K562 (cell line): Measurements from ENCODE around the gene KLHL25. TPM values are rescaled to one million over a fixed set of nuclear protein-coding genes. Genes with fewer than 3 reads are reported as not detected.

ENCODE experiments used
- ATAC-seq: fragments of 200-7000 bp; cut with Tn5 transposase; 3 replicates; pipeline ENCODE4 v1.9.1; 2020; ENCODE audit warnings: moderate library complexity
- BruUV-seq: library from RNA; stranded (reverse); fragments of 400-500 nt; replicated peaks from 2 replicates; lab custom pipeline; 2021; lab: Mats Ljungman, UMichigan
- CTCF ChIA-PET: fragments of 300-600 bp; formaldehyde crosslinking; extraction: SDS; loops from one replicate; lab custom pipeline; 2021; ENCODE audit warnings: low intra/inter-chr PET ratio; lab: Yijun Ruan, JAX
- POLR2A ChIA-PET: fragments of 300-600, 350-650 bp; sonication (Branson Sonifier 250); formaldehyde crosslinking; extraction: SDS; loops from one replicate; lab custom pipeline; 2021; ENCODE audit warnings: antibody characterized with exemption, inconsistent platforms; lab: Yijun Ruan, JAX
- DNase-seq, 4 experiments: peaks; one replicate each; pipeline versions ENCODE4 v3.0.0 to v3.0.0-alpha.2; 2011 to 2018; ENCODE audit warnings: low spot score in 3 of 4, mixed read lengths in 3 of 4; ENCODE audit errors: extremely low read depth in 1 of 4
- FAIRE-seq: peaks from 2 replicates; lab custom pipeline; 2011; peaks lifted over from hg19 to GRCh38; lab: Jason Lieb, UNC
- H2AFZ ChIP-seq: 2 replicates; pipeline ENCODE4 v1.6.0; 2011; ENCODE audit warnings: low read depth, low read length, control low read depth, inconsistent platforms
- H3K27ac ChIP-seq: fragments of 200-600 bp; 3 replicates; pipeline ENCODE4 v1.8.0; 2011; ENCODE audit warnings: low read depth, mild to moderate bottlenecking, control low read depth, inconsistent platforms, low read length, moderate library complexity, mixed read lengths; ENCODE audit errors: extremely low read depth
- H3K27me3 ChIP-seq, 2 experiments: fragments of 300-600 bp in 1 of 2; 2 replicates in 1 of 2; 3 replicates in 1 of 2; pipeline versions ENCODE4 v1.6.0 to v1.8.0; 2011; ENCODE audit warnings: inconsistent platforms in 2 of 2, low read length in 2 of 2, mild to moderate bottlenecking in 1 of 2, mixed read lengths in 1 of 2, moderate library complexity in 1 of 2; ENCODE audit not compliant: control insufficient read depth in 2 of 2, insufficient read depth in 2 of 2
- H3K36me3 ChIP-seq: fragments of 300-600 bp; 3 replicates; pipeline ENCODE4 v1.8.0; 2011; ENCODE audit warnings: mild to moderate bottlenecking, low read length, inconsistent platforms; ENCODE audit not compliant: control insufficient read depth, insufficient read depth
- H3K4me1 ChIP-seq, 2 experiments: fragments of 200-600 bp in 1 of 2; replicated peaks in 1 of 2; 2 replicates in 1 of 2; 3 replicates in 1 of 2; pipeline versions ENCODE4 v1.5.1 to v1.8.0; 2011; ENCODE audit warnings: inconsistent platforms in 2 of 2, low read length in 2 of 2, mild to moderate bottlenecking in 1 of 2, mixed read lengths in 1 of 2, moderate library complexity in 1 of 2; ENCODE audit not compliant: control insufficient read depth in 2 of 2, insufficient read depth in 2 of 2
- H3K4me2 ChIP-seq: 2 replicates; pipeline ENCODE4 v1.6.1; 2011; ENCODE audit warnings: low read length, control low read depth, inconsistent platforms, mixed read lengths; ENCODE audit not compliant: insufficient read depth
- H3K4me3 ChIP-seq: fragments of 200-600 bp; sonication (generic), shearing (Covaris generic); 2 replicates; pipeline ENCODE4 v1.5.1; 2016; ENCODE audit warnings: control low read depth, inconsistent platforms
- H3K79me2 ChIP-seq: fragments of 200-600 bp; 3 replicates; pipeline ENCODE4 v1.8.0; 2011; ENCODE audit warnings: low read length, inconsistent platforms; ENCODE audit not compliant: control insufficient read depth, insufficient read depth
- H3K9ac ChIP-seq, 2 experiments: 2 replicates each; pipeline versions ENCODE4 v1.6.0 to v1.6.1; 2011; ENCODE audit warnings: low read depth in 2 of 2, low read length in 2 of 2, control low read depth in 1 of 2, inconsistent platforms in 1 of 2, mild to moderate bottlenecking in 1 of 2, mixed read lengths in 1 of 2; ENCODE audit not compliant: insufficient read depth in 1 of 2
- H3K9me1 ChIP-seq: one replicate; pipeline ENCODE4 v1.6.0; 2011; ENCODE audit warnings: inconsistent platforms, mild to moderate bottlenecking, low read length, moderate library complexity; ENCODE audit not compliant: control insufficient read depth, insufficient read depth
- H3K9me3 ChIP-seq: replicated peaks from 2 replicates; pipeline ENCODE4 v1.5.1; 2011; ENCODE audit warnings: low read depth, low read length, inconsistent platforms; ENCODE audit not compliant: control insufficient read depth, insufficient read depth
- H4K20me1 ChIP-seq: replicated peaks from 2 replicates; pipeline ENCODE4 v1.6.1; 2011; ENCODE audit warnings: low read length, inconsistent platforms, mixed read lengths; ENCODE audit not compliant: control insufficient read depth, insufficient read depth
- FOXJ3 ChIP-seq: sonication (generic); formaldehyde crosslinking; IDR thresholded peaks from 2 replicates; pipeline ENCODE4 v1.4.0; 2020; ENCODE audit warnings: mild to moderate bottlenecking, missing genetic modification reagents
- RFX5 ChIP-seq: IDR thresholded peaks from 2 replicates; pipeline ENCODE4 v1.6.1; 2011; ENCODE audit warnings: low read depth, mild to moderate bottlenecking, improper control_type of control experiment, low read length
- WGBS: fragments of 100-300 bp; shearing (Covaris generic); methylation state at CpG from one replicate; pipeline ENCODE4 v1.1.6; 2016; ENCODE audit warnings: low coverage, mixed read lengths; ENCODE audit not compliant: insufficient coverage; ENCODE audit errors: missing lambda C conversion rate; 5-methylcytosine and 5-hydroxymethylcytosine counted together
- in situ Hi-C: fragments of 300-500 bp; cut with MboI; formaldehyde crosslinking; loops from 4 replicates; pipeline ENCODE4 v1.15.0; 2018; ENCODE audit warnings: inconsistent platforms, mixed read lengths
- intact Hi-C: fragments of 100-400 bp; cut with micrococcal nuclease; formaldehyde crosslinking; loops from 2 replicates; pipeline ENCODE4 v1.14.2; 2022
- polyA plus RNA-seq, 8 experiments: library from polyadenylated mRNA; depleted of rRNA in 4 of 8; stranded (reverse) in 5 of 8; unstranded in 3 of 8; fragments of >200 nt; fragmentation: Nextera tagmentation in 2 of 8; fragmentation: Illumina TruSeq in 1 of 8; extraction: Ambion mirVana in 2 of 8; extraction: Trizol in 1 of 8; gene quantifications; 2 replicates each; pipeline versions ENCODE4 v1.2.1 to v1.2.3, GENCODE V29; 2011 to 2014; ENCODE audit warnings: inconsistent platforms in 1 of 8, missing spikeins in 1 of 8
- total RNA-seq, 7 experiments: library from RNA; depleted of rRNA in 6 of 7; stranded (reverse); fragments of >200 nt in 6 of 7; fragmentation: Illumina TruSeq in 2 of 7; extraction: Trizol in 2 of 7; gene quantifications; 2 replicates each; pipeline versions ENCODE4 v1.2.1 to v1.2.3, GENCODE V29; 2011 to 2021; ENCODE audit warnings: low replicate concordance in 1 of 7
- TF ChIP-seq, protein P1 (sequence below): fragments of 200-600 bp; sonication (generic); IDR thresholded peaks from one replicate; pipeline ENCODE4 v1.6.1; 2012; ENCODE audit warnings: mild to moderate bottlenecking, low read depth, low read length, inconsistent platforms
- TF ChIP-seq, protein P2 (sequence below), 2 experiments: fragments of 150-350 bp in 1 of 2; IDR thresholded peaks; 2 replicates each; pipeline ENCODE4 v1.6.1; 2012 to 2016; ENCODE audit warnings: low read depth in 2 of 2, low read length in 2 of 2, mild to moderate bottlenecking in 1 of 2, moderate library complexity in 1 of 2

KLHL25 gene
- total and polyA plus RNA-seq, 9 of the 15 experiments (the other 6 are each of a cell fraction or from before 2014, with no cell fraction given) = 0.04 to 0.14 (median 0.10) TPM; not detected in 3

DNA sequence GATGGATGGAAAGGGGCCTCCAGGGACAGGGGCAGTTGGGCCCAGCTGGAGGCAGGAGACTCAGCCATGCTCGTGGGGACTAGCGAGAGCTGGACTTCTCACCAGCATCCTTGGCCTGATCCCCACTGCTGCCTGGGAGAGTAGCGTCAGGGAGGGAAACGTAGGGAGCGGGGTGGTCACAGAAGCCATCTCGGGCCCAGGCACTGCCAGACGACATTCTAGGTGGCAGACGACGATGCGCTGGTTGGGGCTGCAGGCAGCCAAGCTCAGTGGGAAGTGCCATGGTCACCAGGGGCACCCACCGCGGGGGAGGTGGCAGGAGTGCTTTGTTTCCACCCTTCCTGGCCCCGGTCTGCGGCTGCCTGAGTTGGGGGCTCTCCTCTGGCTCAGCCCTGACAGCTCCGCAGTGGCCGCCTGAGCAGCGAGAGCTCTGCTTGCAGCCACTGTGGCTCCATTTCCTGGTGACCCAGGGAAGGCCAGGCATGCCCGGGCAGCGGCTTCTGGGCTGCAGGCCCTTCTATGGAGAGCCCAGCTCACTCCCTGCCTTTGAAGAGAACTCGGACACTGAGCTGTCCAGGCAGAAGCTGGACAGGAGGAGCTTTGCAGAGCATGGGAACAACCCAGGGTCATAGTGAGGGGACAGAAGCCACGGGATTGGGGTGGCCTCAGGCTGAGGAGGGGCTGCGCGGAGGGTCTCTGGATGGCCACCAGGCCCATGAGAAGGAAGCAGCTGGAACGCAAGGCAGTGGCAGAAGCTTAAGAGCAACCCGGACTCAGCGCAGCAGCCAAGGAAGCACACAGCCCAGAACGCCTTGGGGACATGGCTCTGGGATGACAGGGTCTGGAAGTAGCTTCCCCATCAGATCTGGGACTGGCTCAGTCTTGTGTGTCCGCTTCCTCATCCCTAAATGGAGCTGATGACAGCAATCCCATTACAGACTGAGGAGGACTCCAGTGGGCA, 30.8 kb downstream of the KLHL25 start:
- FAIRE-seq = no peak
- in situ Hi-C loops = no loop called here
- POLR2A ChIA-PET = interaction anchor here (0.6 kb wide), 1 partner anchor 50 kb away, joined by 3 read pairs; no protein-coding TSS in a partner anchor
- no TSS peak for BruUV-seq
- Histone ChIP-seq H3K9ac (no peak overlapping the region), H3K27ac (no peak overlapping the region), H3K9me1 (peaks cover 3% of the 10 kb centered on the region), H3K4me1 (peaks cover 0 to 2% of the 10 kb centered on the region in 2 experiments; a peak in 1 of 5 replicates), H3K4me2 (no peak overlapping the region), H3K79me2 (no peaks in the 10 kb centered on the region), H2AFZ (no peak overlapping the region), H3K27me3 (peaks cover 2 to 59% of the 10 kb centered on the region in 2 experiments; a peak in 3 of 5 replicates), H3K36me3 (no peaks in the 10 kb centered on the region), H4K20me1 (no peaks in the 10 kb centered on the region; the same call in 1 of the 2 replicates), H3K9me3 (no peaks in the 10 kb centered on the region), H3K4me3 (no peak overlapping the region)
- intact Hi-C loops = no loop called here
- no peak for DNase-seq
- under 1% methylated on average over 28 of the region's 28 CpGs for WGBS
- CTCF ChIA-PET = no interaction called here
- no peak for ATAC-seq
- TF ChIP-seq, protein P1, sequence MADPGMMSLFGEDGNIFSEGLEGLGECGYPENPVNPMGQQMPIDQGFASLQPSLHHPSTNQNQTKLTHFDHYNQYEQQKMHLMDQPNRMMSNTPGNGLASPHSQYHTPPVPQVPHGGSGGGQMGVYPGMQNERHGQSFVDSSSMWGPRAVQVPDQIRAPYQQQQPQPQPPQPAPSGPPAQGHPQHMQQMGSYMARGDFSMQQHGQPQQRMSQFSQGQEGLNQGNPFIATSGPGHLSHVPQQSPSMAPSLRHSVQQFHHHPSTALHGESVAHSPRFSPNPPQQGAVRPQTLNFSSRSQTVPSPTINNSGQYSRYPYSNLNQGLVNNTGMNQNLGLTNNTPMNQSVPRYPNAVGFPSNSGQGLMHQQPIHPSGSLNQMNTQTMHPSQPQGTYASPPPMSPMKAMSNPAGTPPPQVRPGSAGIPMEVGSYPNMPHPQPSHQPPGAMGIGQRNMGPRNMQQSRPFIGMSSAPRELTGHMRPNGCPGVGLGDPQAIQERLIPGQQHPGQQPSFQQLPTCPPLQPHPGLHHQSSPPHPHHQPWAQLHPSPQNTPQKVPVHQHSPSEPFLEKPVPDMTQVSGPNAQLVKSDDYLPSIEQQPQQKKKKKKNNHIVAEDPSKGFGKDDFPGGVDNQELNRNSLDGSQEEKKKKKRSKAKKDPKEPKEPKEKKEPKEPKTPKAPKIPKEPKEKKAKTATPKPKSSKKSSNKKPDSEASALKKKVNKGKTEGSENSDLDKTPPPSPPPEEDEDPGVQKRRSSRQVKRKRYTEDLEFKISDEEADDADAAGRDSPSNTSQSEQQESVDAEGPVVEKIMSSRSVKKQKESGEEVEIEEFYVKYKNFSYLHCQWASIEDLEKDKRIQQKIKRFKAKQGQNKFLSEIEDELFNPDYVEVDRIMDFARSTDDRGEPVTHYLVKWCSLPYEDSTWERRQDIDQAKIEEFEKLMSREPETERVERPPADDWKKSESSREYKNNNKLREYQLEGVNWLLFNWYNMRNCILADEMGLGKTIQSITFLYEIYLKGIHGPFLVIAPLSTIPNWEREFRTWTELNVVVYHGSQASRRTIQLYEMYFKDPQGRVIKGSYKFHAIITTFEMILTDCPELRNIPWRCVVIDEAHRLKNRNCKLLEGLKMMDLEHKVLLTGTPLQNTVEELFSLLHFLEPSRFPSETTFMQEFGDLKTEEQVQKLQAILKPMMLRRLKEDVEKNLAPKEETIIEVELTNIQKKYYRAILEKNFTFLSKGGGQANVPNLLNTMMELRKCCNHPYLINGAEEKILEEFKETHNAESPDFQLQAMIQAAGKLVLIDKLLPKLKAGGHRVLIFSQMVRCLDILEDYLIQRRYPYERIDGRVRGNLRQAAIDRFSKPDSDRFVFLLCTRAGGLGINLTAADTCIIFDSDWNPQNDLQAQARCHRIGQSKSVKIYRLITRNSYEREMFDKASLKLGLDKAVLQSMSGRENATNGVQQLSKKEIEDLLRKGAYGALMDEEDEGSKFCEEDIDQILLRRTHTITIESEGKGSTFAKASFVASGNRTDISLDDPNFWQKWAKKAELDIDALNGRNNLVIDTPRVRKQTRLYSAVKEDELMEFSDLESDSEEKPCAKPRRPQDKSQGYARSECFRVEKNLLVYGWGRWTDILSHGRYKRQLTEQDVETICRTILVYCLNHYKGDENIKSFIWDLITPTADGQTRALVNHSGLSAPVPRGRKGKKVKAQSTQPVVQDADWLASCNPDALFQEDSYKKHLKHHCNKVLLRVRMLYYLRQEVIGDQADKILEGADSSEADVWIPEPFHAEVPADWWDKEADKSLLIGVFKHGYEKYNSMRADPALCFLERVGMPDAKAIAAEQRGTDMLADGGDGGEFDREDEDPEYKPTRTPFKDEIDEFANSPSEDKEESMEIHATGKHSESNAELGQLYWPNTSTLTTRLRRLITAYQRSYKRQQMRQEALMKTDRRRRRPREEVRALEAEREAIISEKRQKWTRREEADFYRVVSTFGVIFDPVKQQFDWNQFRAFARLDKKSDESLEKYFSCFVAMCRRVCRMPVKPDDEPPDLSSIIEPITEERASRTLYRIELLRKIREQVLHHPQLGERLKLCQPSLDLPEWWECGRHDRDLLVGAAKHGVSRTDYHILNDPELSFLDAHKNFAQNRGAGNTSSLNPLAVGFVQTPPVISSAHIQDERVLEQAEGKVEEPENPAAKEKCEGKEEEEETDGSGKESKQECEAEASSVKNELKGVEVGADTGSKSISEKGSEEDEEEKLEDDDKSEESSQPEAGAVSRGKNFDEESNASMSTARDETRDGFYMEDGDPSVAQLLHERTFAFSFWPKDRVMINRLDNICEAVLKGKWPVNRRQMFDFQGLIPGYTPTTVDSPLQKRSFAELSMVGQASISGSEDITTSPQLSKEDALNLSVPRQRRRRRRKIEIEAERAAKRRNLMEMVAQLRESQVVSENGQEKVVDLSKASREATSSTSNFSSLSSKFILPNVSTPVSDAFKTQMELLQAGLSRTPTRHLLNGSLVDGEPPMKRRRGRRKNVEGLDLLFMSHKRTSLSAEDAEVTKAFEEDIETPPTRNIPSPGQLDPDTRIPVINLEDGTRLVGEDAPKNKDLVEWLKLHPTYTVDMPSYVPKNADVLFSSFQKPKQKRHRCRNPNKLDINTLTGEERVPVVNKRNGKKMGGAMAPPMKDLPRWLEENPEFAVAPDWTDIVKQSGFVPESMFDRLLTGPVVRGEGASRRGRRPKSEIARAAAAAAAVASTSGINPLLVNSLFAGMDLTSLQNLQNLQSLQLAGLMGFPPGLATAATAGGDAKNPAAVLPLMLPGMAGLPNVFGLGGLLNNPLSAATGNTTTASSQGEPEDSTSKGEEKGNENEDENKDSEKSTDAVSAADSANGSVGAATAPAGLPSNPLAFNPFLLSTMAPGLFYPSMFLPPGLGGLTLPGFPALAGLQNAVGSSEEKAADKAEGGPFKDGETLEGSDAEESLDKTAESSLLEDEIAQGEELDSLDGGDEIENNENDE = no peak
- TF ChIP-seq, protein P2, sequence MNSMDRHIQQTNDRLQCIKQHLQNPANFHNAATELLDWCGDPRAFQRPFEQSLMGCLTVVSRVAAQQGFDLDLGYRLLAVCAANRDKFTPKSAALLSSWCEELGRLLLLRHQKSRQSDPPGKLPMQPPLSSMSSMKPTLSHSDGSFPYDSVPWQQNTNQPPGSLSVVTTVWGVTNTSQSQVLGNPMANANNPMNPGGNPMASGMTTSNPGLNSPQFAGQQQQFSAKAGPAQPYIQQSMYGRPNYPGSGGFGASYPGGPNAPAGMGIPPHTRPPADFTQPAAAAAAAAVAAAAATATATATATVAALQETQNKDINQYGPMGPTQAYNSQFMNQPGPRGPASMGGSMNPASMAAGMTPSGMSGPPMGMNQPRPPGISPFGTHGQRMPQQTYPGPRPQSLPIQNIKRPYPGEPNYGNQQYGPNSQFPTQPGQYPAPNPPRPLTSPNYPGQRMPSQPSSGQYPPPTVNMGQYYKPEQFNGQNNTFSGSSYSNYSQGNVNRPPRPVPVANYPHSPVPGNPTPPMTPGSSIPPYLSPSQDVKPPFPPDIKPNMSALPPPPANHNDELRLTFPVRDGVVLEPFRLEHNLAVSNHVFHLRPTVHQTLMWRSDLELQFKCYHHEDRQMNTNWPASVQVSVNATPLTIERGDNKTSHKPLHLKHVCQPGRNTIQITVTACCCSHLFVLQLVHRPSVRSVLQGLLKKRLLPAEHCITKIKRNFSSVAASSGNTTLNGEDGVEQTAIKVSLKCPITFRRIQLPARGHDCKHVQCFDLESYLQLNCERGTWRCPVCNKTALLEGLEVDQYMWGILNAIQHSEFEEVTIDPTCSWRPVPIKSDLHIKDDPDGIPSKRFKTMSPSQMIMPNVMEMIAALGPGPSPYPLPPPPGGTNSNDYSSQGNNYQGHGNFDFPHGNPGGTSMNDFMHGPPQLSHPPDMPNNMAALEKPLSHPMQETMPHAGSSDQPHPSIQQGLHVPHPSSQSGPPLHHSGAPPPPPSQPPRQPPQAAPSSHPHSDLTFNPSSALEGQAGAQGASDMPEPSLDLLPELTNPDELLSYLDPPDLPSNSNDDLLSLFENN (IDR thresholded peaks at IDR 0.05; ENCODE audit: low read depth in 2 of 2, low read length in 2 of 2) = no peak
- TF ChIP-seq FOXJ3 (CRISPR knock-in tag) (no peak), RFX5 (no peak)
